GM10248 (cell line): Measurements from ENCODE around the gene ENO3.

Experiments used
- CTCF ChIA-PET: fragments of 300-600 bp; sonication (Branson Sonifier 250); formaldehyde crosslinking; extraction: SDS; loops from one replicate; lab custom pipeline; 2021; ENCODE audit warnings: antibody characterized with exemption; lab: Yijun Ruan, JAX
- POLR2A ChIA-PET: fragments of 350-650 bp; sonication (Branson Sonifier 250); formaldehyde crosslinking; extraction: SDS; loops from one replicate; lab custom pipeline; 2020; ENCODE audit warnings: antibody characterized with exemption; lab: Yijun Ruan, JAX
- DNase-seq: peaks from one replicate; pipeline ENCODE4 v3.0.0; 2012; ENCODE audit errors: extremely low spot score
- CTCF ChIP-seq: IDR thresholded peaks from 2 replicates; pipeline ENCODE4 v1.5.1; 2012; ENCODE audit warnings: mild to moderate bottlenecking, low read depth; ENCODE audit errors: extremely low read depth, missing control alignments, control extremely low read depth

The ENO3 gene

GRCh38 chr17:4953451-4953961 is 2.6 kb downstream of the ENO3 start:
- DNase-seq: no peak

GRCh38 chr17:4955091-4955490 is 4.2 kb downstream of the ENO3 start:
- no peak for TF ChIP-seq CTCF
- no peak for DNase-seq
- ChIA-PET CTCF (interaction anchor here (0.6 to 3.5 kb wide), 7 partner anchors 10 to 90 kb away, joined by 3 to 23 read pairs (median 4); partner anchors contain the start of gene SPAG7), POLR2A (interaction anchor here (0.6 to 1.9 kb wide), 3 partner anchors 12 to 256 kb away, joined by 3 to 9 read pairs (median 4); partner anchors contain the start of gene SPAG7)

More at GRCh38 chr17:4953451-4953961, 2.6 kb downstream of the ENO3 start:
- POLR2A ChIA-PET: interaction anchor here (0.6 to 1.4 kb wide), 3 partner anchors 14 to 418 kb away, joined by 4 to 8 read pairs (median 6); partner anchors contain the start of genes RNF167, SLC25A11 and SPAG7
- CTCF ChIA-PET: interaction anchor here (1.0 to 3.8 kb wide), 7 partner anchors 9 to 109 kb away, joined by 3 to 13 read pairs (median 11); partner anchors contain the start of genes CAMTA2 and SPAG7
- TF ChIP-seq CTCF: no peak

GRCh38 chr17:4956493-4957061 is 5.7 kb downstream of the ENO3 start:
- no peak for DNase-seq
- POLR2A ChIA-PET: interaction anchor here (2.0 kb wide), 1 partner anchor 17 kb away, joined by 8 read pairs; the partner anchor contains the start of genes RNF167 and SLC25A11
- TF ChIP-seq CTCF: peak; percentile 59
- CTCF ChIA-PET: interaction anchor here (0.7 to 3.9 kb wide), 13 partner anchors 10 to 106 kb away, joined by 3 to 35 read pairs (median 4); partner anchors contain the start of genes CHRNE, RNF167, SLC25A11 and SPAG7

- DNase-seq: no peak
- CTCF ChIA-PET: interaction anchor here (1.0 to 3.9 kb wide), 4 partner anchors 8 to 55 kb away, joined by 3 to 35 read pairs (median 14); partner anchors contain the start of genes CHRNE and SPAG7
- TF ChIP-seq CTCF: no peak
Observed at GRCh38 chr17:4958102-4958501, 7.2 kb downstream of the ENO3 start.

GRCh38 chr17:4959261-4959965 is 8.5 kb downstream of the ENO3 start:
- CTCF ChIA-PET: interaction anchor here (1.1 to 3.9 kb wide), 2 partner anchors 7 to 51 kb away, joined by 3 to 35 read pairs; partner anchors contain the start of gene SPAG7

More at GRCh38 chr17:4958102-4958501, 7.2 kb downstream of the ENO3 start:
- POLR2A ChIA-PET: interaction anchor here (1.4 kb wide), 1 partner anchor 9 kb away, joined by 12 read pairs; the partner anchor contains the start of gene SPAG7

More at GRCh38 chr17:4959261-4959965, 8.5 kb downstream of the ENO3 start:
- POLR2A ChIA-PET: no interaction called here
- no peak for DNase-seq
- TF ChIP-seq CTCF: no peak
